Nephron (organoid): ENCODE data around the gene PGM3.

Experiments used
- H3K27ac Mint-ChIP-seq, 3 experiments: 2 replicates each; pipeline ENCODE4 v1.8.0; 2020; ENCODE audit warnings: mixed read lengths in 3 of 3, mild to moderate bottlenecking in 2 of 3, moderate library complexity in 1 of 3
- H3K27me3 Mint-ChIP-seq: 2 replicates; pipeline ENCODE4 v1.8.0; 2021; ENCODE audit warnings: low read depth, mild to moderate bottlenecking, moderate library complexity, mixed read lengths
- H3K36me3 Mint-ChIP-seq: 2 replicates; pipeline ENCODE4 v1.8.0; 2020; ENCODE audit warnings: low read depth, mixed read lengths
- H3K4me1 Mint-ChIP-seq: 2 replicates; pipeline ENCODE4 v1.8.0; 2020; ENCODE audit warnings: mixed read lengths
- H3K4me3 Mint-ChIP-seq, 3 experiments: 2 replicates each; pipeline ENCODE4 v1.8.0; 2020; ENCODE audit warnings: mild to moderate bottlenecking in 3 of 3, mixed read lengths in 3 of 3, moderate library complexity in 2 of 3
- H3K9me3 Mint-ChIP-seq: 2 replicates; pipeline ENCODE4 v1.8.0; 2020; ENCODE audit warnings: mixed read lengths
- TF ChIP-seq, protein P1 (sequence below), 3 experiments: fragments of 200-600 bp; sonication (generic); IDR thresholded peaks; one replicate each; pipeline ENCODE4 v1.5.0; 2021; ENCODE audit warnings: antibody characterized with exemption in 3 of 3; ENCODE audit not compliant: unreplicated experiment in 3 of 3

The PGM3 gene

DNA sequence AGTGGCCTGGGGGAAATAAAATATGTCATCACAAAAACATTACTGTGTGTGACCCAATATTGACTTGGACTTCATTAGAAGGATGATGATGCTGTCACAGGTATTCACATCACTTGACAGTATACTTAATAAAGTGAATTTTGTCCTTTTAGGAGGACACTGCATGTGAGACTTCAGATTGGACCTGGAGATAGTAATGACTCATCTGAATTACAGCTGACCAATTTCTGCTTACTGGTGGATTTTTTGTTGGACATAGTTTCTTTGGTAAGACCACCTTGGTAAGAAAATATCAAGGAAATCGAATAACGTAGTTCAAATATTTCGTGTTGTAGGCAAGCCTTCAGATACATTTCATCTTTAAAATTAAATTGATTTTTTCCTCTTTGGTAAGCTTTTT, 68.5 kb downstream of the PGM3 start:
- no peaks in the 10 kb centered on the region for H3K27me3 Mint-ChIP-seq
- no peaks in the 10 kb centered on the region for H3K9me3 Mint-ChIP-seq
- no peak overlapping the region for H3K4me3 Mint-ChIP-seq
- TF ChIP-seq, protein P1, sequence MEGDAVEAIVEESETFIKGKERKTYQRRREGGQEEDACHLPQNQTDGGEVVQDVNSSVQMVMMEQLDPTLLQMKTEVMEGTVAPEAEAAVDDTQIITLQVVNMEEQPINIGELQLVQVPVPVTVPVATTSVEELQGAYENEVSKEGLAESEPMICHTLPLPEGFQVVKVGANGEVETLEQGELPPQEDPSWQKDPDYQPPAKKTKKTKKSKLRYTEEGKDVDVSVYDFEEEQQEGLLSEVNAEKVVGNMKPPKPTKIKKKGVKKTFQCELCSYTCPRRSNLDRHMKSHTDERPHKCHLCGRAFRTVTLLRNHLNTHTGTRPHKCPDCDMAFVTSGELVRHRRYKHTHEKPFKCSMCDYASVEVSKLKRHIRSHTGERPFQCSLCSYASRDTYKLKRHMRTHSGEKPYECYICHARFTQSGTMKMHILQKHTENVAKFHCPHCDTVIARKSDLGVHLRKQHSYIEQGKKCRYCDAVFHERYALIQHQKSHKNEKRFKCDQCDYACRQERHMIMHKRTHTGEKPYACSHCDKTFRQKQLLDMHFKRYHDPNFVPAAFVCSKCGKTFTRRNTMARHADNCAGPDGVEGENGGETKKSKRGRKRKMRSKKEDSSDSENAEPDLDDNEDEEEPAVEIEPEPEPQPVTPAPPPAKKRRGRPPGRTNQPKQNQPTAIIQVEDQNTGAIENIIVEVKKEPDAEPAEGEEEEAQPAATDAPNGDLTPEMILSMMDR (IDR thresholded peaks at IDR 0.05; ENCODE audit: unreplicated experiment in 3 of 3): no peak
- H3K4me1 Mint-ChIP-seq: no peaks in the 10 kb centered on the region
- peaks cover 44% of the 10 kb centered on the region for H3K36me3 Mint-ChIP-seq
- H3K27ac Mint-ChIP-seq: no peak overlapping the region

DNA sequence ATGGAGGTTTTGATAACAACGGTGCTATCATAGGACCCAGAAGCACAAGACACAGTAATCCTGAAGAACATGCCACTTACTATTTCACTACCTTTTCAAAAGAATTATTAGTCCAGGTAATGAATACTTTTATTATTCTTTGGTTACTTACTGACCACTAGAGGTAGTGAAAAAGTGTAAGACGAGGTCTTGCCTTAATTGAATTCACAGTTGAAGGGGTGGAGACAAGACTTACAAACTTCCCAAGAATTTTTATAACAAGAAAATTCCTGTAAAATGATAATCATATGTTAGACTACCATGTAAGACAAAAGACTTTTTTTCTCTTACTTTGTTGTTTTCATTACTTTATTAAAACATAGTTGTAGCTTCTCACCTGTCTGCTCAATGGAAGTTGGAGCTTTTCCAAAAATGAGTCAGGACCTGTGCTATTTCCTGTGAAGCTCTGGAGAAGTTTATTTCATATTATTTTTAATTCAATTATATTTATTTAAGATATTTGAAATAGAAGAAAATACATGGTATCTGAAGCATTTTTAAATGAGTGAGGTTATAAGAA, 73.2 kb downstream of the PGM3 start:
- TF ChIP-seq, protein P1 (IDR thresholded peaks at IDR 0.05; ENCODE audit: unreplicated experiment in 3 of 3): no peak
- Mint-ChIP-seq H3K36me3 (peaks cover 20% of the 10 kb centered on the region), H3K9me3 (no peaks in the 10 kb centered on the region), H3K27ac (no peak overlapping the region), H3K4me1 (no peaks in the 10 kb centered on the region), H3K4me3 (no peak overlapping the region), H3K27me3 (no peaks in the 10 kb centered on the region)

- TF ChIP-seq, protein P1 (IDR thresholded peaks at IDR 0.05; ENCODE audit: unreplicated experiment in 3 of 3): no peak
- no peaks in the 10 kb centered on the region for H3K9me3 Mint-ChIP-seq
- peaks cover 11% of the 10 kb centered on the region for H3K36me3 Mint-ChIP-seq
- peaks cover 6% of the 10 kb centered on the region for H3K4me1 Mint-ChIP-seq
- H3K27me3 Mint-ChIP-seq: no peaks in the 10 kb centered on the region
- H3K4me3 Mint-ChIP-seq: no peak overlapping the region
- H3K27ac Mint-ChIP-seq: no peak overlapping the region
These were observed 75.3 kb downstream of the PGM3 start for GRCh38 chr6:83117802-83118201.
